ENCODE data around the gene TEK.

TEK gene

DNA sequence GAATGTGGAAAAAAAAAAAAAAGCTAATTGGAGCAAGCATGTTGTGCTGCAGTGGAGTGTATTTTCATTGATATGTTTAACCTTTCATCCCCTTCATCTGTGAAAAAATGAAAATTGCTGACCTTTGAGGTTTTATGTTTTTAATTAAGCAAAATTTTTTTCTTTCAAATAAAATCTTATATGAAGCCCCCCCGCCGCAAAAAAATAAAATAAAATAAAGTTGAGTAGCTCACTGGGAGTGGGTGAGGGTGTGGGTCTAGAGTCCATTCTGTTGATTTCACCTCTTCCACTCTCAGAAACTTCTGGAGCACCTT, 43.3 kb downstream of the TEK start:
- Histone ChIP-seq H3K27ac (ENCODE audit: low read depth, low read length) (no peak overlapping the region), H3K4me3 (ENCODE audit: low read length) (no peak overlapping the region), H3K4me1 (ENCODE audit: insufficient read depth, low read length) (peaks cover 9% of the 10 kb centered on the region; the same call in 1 of the 2 replicates), H3K36me3 (ENCODE audit: insufficient read depth, low read length) (no peaks in the 10 kb centered on the region), H3K9me3 (ENCODE audit: insufficient read depth, low read depth, low read length) (no peaks in the 10 kb centered on the region), H3K27me3 (ENCODE audit: insufficient read depth, low read length) (no peaks in the 10 kb centered on the region), H3K9ac (ENCODE audit: low read depth, low read length) (no peak overlapping the region)
- no CpG with 5 or more reads among the region's 2 CpGs for WGBS

DNA sequence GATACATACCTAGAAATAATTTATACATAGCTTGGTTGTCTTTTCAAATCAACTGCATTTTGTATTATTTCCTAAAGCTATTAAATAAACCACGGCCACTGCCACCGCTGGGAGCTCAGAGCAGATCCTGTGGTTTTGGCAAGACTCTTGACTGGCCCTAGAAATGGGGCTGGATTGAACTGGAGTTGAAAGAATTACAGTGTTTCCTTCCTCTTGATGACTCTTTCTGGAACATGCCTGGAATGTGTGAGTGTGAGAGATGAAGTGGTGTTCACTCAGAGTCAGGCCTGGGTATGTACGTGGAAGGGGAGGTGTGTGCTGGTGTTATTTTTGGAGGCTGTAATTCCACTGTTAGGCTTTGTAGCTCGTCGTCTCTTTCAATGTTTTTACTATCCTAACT, 45.9 kb downstream of the TEK start:
- H3K36me3 ChIP-seq (ENCODE audit: insufficient read depth, low read length): no peaks in the 10 kb centered on the region
- 92% methylated on average over 3 of the region's 5 CpGs for WGBS
- H3K27me3 ChIP-seq (ENCODE audit: insufficient read depth, low read length): no peaks in the 10 kb centered on the region
- no peak overlapping the region for H3K9ac ChIP-seq (ENCODE audit: low read depth, low read length)
- peaks cover 9% of the 10 kb centered on the region; the same call in 1 of the 2 replicates for H3K4me1 ChIP-seq (ENCODE audit: insufficient read depth, low read length)
- H3K27ac ChIP-seq (ENCODE audit: low read depth, low read length): no peak overlapping the region
- H3K9me3 ChIP-seq (ENCODE audit: insufficient read depth, low read depth, low read length): no peaks in the 10 kb centered on the region
- H3K4me3 ChIP-seq (ENCODE audit: low read length): no peak overlapping the region

DNA sequence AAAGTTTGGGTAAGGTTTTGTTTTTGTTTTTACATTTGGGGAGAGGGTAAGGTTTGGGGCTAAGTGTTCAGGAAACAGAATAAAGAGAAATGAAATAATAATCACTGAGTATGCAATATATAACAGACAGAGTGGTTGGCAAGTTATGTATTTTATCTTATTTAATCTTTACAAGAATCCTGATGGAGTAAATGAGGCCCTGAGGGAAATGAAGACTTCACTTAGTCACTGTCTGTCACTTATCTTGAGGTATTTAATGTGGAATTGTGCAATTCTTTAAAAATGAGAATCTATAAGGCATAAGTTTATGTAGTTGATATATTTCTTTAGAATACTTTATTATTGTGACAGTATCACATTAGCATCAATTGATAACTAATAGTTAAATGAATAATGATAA, 48.1 kb downstream of the TEK start:
- Histone ChIP-seq H3K4me1 (ENCODE audit: insufficient read depth, low read length) (no peaks in the 10 kb centered on the region), H3K9ac (ENCODE audit: low read depth, low read length) (no peak overlapping the region), H3K9me3 (ENCODE audit: insufficient read depth, low read depth, low read length) (no peaks in the 10 kb centered on the region), H3K36me3 (ENCODE audit: insufficient read depth, low read length) (no peaks in the 10 kb centered on the region), H3K27ac (ENCODE audit: low read depth, low read length) (no peak overlapping the region), H3K4me3 (ENCODE audit: low read length) (no peak overlapping the region), H3K27me3 (ENCODE audit: insufficient read depth, low read length) (no peaks in the 10 kb centered on the region)

DNA sequence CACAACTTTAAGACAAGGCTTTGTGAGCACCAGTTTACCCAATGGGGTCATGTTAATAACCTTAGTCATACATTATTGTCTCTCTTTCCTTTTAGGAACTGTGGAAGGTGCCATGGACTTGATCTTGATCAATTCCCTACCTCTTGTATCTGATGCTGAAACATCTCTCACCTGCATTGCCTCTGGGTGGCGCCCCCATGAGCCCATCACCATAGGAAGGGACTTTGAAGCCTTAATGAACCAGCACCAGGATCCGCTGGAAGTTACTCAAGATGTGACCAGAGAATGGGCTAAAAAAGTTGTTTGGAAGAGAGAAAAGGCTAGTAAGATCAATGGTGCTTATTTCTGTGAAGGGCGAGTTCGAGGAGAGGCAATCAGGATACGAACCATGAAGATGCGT, 48.7 kb downstream of the TEK start:
- no peak overlapping the region for H3K4me3 ChIP-seq (ENCODE audit: low read length)
- H3K4me1 ChIP-seq (ENCODE audit: insufficient read depth, low read length): no peaks in the 10 kb centered on the region
- no peak overlapping the region for H3K27ac ChIP-seq (ENCODE audit: low read depth, low read length)
- WGBS: 94% methylated on average over 6 of the region's 6 CpGs
- H3K9ac ChIP-seq (ENCODE audit: low read depth, low read length): no peak overlapping the region
- H3K9me3 ChIP-seq (ENCODE audit: insufficient read depth, low read depth, low read length): no peaks in the 10 kb centered on the region
- H3K27me3 ChIP-seq (ENCODE audit: insufficient read depth, low read length): no peaks in the 10 kb centered on the region
- no peaks in the 10 kb centered on the region for H3K36me3 ChIP-seq (ENCODE audit: insufficient read depth, low read length)

DNA sequence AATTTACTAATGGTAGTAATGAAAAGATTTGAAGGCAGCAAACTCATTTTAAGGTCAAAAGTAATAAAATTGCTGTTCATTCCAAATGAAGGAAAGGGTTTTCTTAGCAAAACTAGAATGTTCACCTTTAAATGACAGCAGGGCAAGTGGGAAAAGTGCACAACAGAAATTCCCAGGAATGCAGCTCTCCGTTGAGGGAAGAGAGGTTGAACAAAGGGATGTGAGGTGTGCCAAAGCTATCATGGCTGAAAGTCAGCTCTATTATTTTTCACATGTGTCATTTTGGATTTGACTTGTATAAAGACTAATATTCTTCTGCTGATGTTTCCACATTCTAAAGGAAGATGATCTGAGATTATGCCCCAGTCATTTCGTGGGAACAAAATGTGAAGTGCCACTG, 51.6 kb downstream of the TEK start:
- H3K4me1 ChIP-seq (ENCODE audit: insufficient read depth, low read length): peaks cover 5% of the 10 kb centered on the region; the same call in 1 of the 2 replicates
- no peaks in the 10 kb centered on the region for H3K9me3 ChIP-seq (ENCODE audit: insufficient read depth, low read depth, low read length)
- no peak overlapping the region for H3K4me3 ChIP-seq (ENCODE audit: low read length)
- H3K9ac ChIP-seq (ENCODE audit: low read depth, low read length): no peak overlapping the region
- H3K36me3 ChIP-seq (ENCODE audit: insufficient read depth, low read length): no peaks in the 10 kb centered on the region
- no peak overlapping the region for H3K27ac ChIP-seq (ENCODE audit: low read depth, low read length)
- no peaks in the 10 kb centered on the region for H3K27me3 ChIP-seq (ENCODE audit: insufficient read depth, low read length)
- WGBS: 94% methylated on average over 2 of the region's 2 CpGs

DNA sequence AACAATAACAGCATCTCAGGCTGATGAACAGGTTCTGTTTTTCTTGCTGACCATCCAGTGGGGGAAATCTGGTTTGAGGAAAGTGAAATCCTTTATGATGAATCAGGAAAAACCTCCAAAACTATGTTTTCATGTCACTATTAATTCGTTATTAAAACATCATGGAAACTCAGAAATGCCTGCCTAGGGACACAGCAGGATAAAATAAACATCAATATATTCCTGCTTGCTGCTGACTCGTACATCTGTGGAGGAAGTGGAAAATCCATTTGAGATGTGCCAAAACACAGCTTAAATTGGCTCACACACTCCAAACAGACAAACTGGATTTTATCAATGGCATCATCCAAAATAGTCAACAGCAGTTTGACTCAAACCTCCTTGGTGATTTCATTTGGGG, 53.0 kb downstream of the TEK start:
- H3K36me3 ChIP-seq (ENCODE audit: insufficient read depth, low read length): no peaks in the 10 kb centered on the region
- H3K4me3 ChIP-seq (ENCODE audit: low read length): no peak overlapping the region
- no peaks in the 10 kb centered on the region for H3K27me3 ChIP-seq (ENCODE audit: insufficient read depth, low read length)
- 88% methylated on average over 2 of the region's 2 CpGs for WGBS
- H3K4me1 ChIP-seq (ENCODE audit: insufficient read depth, low read length): peaks cover 8% of the 10 kb centered on the region; the same call in 1 of the 2 replicates
- no peaks in the 10 kb centered on the region for H3K9me3 ChIP-seq (ENCODE audit: insufficient read depth, low read depth, low read length)
- no peak overlapping the region for H3K27ac ChIP-seq (ENCODE audit: low read depth, low read length)
- no peak overlapping the region for H3K9ac ChIP-seq (ENCODE audit: low read depth, low read length)

DNA sequence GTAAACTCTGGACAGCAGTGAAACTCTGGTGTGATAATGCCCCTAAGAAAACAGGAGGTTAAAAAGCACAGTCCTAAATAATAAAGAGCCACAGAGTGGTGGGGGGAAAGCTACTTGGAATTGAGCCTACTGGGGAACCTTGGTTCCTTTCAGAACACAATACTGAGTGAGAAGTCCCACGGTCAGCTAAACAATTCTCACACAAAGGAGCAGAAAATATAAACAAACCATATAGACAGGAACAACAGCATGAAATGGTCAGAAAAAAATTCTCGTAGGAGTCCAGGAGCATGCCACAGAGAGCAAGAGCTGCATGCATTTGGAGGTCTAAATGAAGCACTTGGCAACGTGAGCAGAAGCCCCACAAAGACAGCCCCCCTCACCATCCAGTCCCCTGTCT, 56.0 kb downstream of the TEK start:
- H3K4me1 ChIP-seq (ENCODE audit: insufficient read depth, low read length): peaks cover 8% of the 10 kb centered on the region; the same call in 1 of the 2 replicates
- H3K27ac ChIP-seq (ENCODE audit: low read depth, low read length): no peak overlapping the region
- no peaks in the 10 kb centered on the region for H3K27me3 ChIP-seq (ENCODE audit: insufficient read depth, low read length)
- H3K4me3 ChIP-seq (ENCODE audit: low read length): no peak overlapping the region
- no peaks in the 10 kb centered on the region for H3K9me3 ChIP-seq (ENCODE audit: insufficient read depth, low read depth, low read length)
- no peak overlapping the region for H3K9ac ChIP-seq (ENCODE audit: low read depth, low read length)
- 82% methylated on average over 3 of the region's 3 CpGs for WGBS
- no peaks in the 10 kb centered on the region for H3K36me3 ChIP-seq (ENCODE audit: insufficient read depth, low read length)

DNA sequence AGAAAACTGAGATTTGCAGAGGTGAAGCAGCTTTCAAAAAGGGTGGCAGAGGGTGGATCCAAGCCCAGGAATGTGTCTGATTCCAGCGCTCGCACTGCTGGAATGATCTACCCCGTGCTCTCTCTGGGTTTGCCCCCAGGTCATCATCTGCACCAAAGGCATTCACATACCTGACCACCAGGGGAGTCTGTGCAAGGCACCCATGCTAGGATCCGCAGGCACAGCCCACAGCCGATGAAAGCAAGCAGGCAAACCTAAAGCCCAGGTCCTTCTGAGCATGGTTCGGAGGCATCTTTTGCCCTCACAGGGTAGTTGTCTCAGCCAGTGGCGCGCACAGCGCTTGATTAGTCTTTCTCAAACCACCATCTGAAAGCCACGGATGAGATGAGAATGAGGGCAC, 56.6 kb downstream of the TEK start:
- Histone ChIP-seq H3K4me3 (ENCODE audit: low read length) (no peak overlapping the region), H3K9me3 (ENCODE audit: insufficient read depth, low read depth, low read length) (no peaks in the 10 kb centered on the region), H3K9ac (ENCODE audit: low read depth, low read length) (no peak overlapping the region), H3K27me3 (ENCODE audit: insufficient read depth, low read length) (no peaks in the 10 kb centered on the region), H3K27ac (ENCODE audit: low read depth, low read length) (no peak overlapping the region), H3K4me1 (ENCODE audit: insufficient read depth, low read length) (peaks cover 8% of the 10 kb centered on the region; the same call in 1 of the 2 replicates), H3K36me3 (ENCODE audit: insufficient read depth, low read length) (no peaks in the 10 kb centered on the region)
- 88% methylated on average over 10 of the region's 10 CpGs for WGBS

DNA sequence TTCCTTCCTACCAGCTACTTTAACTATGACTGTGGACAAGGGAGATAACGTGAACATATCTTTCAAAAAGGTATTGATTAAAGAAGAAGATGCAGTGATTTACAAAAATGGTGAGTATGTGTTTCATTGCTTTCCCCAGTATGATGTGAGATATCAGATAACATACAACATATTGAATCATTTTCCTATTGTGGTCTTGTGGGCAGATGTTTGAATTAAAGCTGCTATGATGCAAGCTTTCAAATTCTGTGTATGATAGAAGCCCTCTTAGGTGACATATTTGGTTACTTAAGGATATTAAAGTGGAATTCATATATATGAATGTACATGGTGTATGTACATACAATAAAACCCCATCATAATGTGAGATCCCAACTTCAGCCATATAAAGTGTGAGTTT, 59.5 kb downstream of the TEK start:
- Histone ChIP-seq H3K9ac (ENCODE audit: low read depth, low read length) (no peak overlapping the region), H3K27ac (ENCODE audit: low read depth, low read length) (no peak overlapping the region), H3K4me3 (ENCODE audit: low read length) (no peak overlapping the region), H3K4me1 (ENCODE audit: insufficient read depth, low read length) (peaks cover 8% of the 10 kb centered on the region; the same call in 1 of the 2 replicates), H3K27me3 (ENCODE audit: insufficient read depth, low read length) (no peaks in the 10 kb centered on the region), H3K9me3 (ENCODE audit: insufficient read depth, low read depth, low read length) (no peaks in the 10 kb centered on the region), H3K36me3 (ENCODE audit: insufficient read depth, low read length) (no peaks in the 10 kb centered on the region)
- 100% methylated on average over 1 of the region's 1 CpG for WGBS

DNA sequence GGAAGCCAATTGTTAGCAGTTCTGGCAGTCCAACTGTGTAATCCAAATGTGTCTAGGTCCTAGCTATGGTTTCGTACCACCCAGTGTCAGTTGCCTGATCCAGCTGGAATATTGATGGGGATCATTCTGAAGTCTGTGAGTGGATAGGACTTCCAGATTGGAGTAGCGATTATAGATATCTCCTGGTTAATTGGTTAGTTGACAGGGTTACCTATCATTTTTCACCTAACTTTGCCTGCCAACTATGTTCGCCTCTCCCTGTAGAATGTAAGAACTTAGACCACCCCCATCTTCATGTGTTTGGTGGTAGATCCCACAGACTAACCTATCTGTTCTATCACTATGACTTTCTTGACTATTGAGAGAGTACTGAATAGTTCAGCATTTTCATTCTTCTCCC, 59.9 kb downstream of the TEK start:
- Histone ChIP-seq H3K27me3 (ENCODE audit: insufficient read depth, low read length) (no peaks in the 10 kb centered on the region), H3K27ac (ENCODE audit: low read depth, low read length) (no peak overlapping the region), H3K4me1 (ENCODE audit: insufficient read depth, low read length) (peaks cover 8% of the 10 kb centered on the region; the same call in 1 of the 2 replicates), H3K4me3 (ENCODE audit: low read length) (no peak overlapping the region), H3K9me3 (ENCODE audit: insufficient read depth, low read depth, low read length) (no peaks in the 10 kb centered on the region), H3K9ac (ENCODE audit: low read depth, low read length) (no peak overlapping the region), H3K36me3 (ENCODE audit: insufficient read depth, low read length) (no peaks in the 10 kb centered on the region)
- WGBS: 86% methylated on average over 2 of the region's 3 CpGs

DNA sequence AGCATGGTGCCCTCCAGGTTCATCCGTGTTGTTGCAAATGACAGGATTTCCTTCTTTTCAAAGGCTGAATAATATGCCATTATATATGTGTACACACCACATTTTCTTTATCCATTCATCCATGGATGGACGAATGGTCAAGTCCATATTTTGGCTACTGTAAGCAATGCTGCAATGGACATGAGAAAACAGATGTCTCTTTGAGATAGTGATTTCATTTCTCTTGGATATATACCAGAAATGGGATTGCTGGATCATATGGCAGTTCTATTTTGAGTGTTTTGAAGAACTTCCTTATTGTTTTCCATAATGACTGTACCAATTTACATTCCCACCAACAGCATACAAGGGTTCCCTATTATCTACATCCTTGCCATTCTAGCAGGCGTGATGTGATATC, 67.9 kb downstream of the TEK start:
- no peaks in the 10 kb centered on the region; the same call in 1 of the 2 replicates for H3K9me3 ChIP-seq (ENCODE audit: insufficient read depth, low read depth, low read length)
- H3K9ac ChIP-seq (ENCODE audit: low read depth, low read length): no peak overlapping the region
- no peaks in the 10 kb centered on the region for H3K4me1 ChIP-seq (ENCODE audit: insufficient read depth, low read length)
- H3K27me3 ChIP-seq (ENCODE audit: insufficient read depth, low read length): no peaks in the 10 kb centered on the region
- WGBS: 96% methylated on average over 3 of the region's 3 CpGs
- H3K4me3 ChIP-seq (ENCODE audit: low read length): no peak overlapping the region
- no peak overlapping the region for H3K27ac ChIP-seq (ENCODE audit: low read depth, low read length)
- no peaks in the 10 kb centered on the region; the same call in 1 of the 2 replicates for H3K36me3 ChIP-seq (ENCODE audit: insufficient read depth, low read length)

DNA sequence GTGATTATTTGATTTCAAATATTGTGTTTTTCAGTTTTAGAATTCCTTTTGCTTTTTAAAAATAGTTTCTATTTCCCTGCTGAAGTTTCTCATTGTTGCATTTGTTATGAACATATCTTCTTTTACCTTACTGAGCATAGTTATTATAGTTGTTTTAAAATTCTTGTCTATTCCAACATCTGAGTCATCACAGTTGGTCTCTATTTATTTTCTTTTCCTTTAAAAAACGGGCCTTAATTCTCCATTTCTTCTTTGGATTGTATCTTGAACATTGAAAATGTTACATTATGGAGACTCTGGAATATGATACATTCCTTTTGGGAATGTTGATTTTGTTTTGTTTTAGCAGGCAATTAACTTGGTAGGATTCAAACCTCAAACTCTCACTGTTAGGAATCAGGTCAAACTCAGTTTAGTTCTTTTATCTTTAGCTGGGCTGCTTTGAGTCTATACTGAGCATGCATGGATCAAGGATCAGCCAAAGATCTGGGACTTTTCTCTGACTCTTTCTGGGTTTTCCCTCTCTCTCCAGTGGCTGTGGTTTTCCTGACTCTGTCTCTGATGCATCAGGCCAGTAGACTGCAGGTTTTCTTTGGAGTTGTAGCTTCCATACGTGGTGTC, 70.3 kb downstream of the TEK start:
- Histone ChIP-seq H3K27ac (ENCODE audit: low read depth, low read length) (no peak overlapping the region), H3K9ac (ENCODE audit: low read depth, low read length) (no peak overlapping the region), H3K4me1 (ENCODE audit: insufficient read depth, low read length) (no peaks in the 10 kb centered on the region), H3K27me3 (ENCODE audit: insufficient read depth, low read length) (no peaks in the 10 kb centered on the region), H3K36me3 (ENCODE audit: insufficient read depth, low read length) (no peaks in the 10 kb centered on the region; the same call in 1 of the 2 replicates), H3K4me3 (ENCODE audit: low read length) (no peak overlapping the region), H3K9me3 (ENCODE audit: insufficient read depth, low read depth, low read length) (no peaks in the 10 kb centered on the region; the same call in 1 of the 2 replicates)
- WGBS: 97% methylated on average over 2 of the region's 2 CpGs
